ENCODE measurements around the gene SLC23A3.
"Not testable (repeated sequence)": the region's sequence is repeated elsewhere in the genome, so short reads cannot be mapped to it uniquely, and the experiment has no call there.

SLC23A3 gene

GRCh38 chr2:219205165-219205538, 35.3 kb upstream of the SLC23A3 start:
- in situ Hi-C loops (cut with MboI; ENCODE audit: low sequenced_read_pairs): no loop called here

DNA sequence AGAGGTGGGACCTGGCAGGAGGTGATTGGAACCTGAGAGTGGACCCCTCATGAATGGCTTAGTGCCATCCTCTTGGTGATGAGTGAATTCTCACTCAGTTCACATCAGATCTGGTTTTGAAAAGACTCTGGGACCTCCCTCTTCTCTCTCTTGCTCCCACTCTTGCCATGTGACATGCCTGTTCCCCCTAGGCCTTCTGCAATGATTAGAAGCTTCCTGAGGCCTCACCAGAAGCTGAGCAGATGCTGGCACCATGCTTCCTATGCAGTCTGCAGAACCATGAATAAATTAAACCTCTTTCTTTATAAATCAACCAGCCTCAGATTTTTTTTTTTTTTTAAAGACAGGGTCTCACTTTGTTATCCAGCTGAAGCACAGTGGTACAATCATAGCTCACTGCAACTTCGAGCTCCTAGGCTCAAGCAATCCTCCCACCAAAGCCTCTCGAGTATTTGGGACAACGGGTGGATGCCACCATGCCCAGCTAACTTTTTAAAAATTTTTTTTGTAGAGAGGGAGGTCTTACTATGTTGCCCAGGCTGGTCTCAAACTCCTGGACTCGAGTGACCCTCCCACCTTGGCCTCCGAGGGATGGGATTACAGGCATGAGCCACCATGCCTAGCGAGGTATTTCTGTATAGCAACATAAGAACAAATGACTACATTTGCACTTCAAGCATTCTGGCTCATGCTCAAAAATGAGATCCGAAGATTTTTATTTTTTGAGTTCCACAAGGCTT, 34.8 kb upstream of the SLC23A3 start:
- in situ Hi-C loops (cut with MboI; ENCODE audit: low sequenced_read_pairs): no loop called here

DNA sequence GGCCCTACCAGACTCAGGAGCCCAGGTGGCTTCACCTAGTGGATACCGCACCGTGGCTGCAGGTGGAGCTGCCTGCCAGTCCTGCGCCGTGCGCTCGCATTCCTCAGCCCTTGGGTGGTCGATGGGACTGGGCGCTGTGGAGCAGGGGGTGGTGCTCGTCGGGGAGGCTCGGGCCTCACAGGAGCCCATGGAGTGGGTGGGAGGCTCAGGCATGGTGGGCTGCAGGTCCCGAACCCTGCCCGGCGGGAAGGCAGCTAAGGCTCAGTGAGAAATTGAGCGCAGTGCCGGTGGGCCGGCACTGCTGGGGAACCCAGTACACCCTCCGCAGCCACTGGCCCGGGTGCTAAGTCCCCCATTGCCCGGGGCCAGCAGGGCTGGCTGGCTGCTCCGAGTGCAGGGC, 31.5 kb upstream of the SLC23A3 start:
- in situ Hi-C loops (cut with MboI; ENCODE audit: low sequenced_read_pairs): not testable (repeated sequence)

- in situ Hi-C loops (cut with MboI; ENCODE audit: low sequenced_read_pairs): not testable (repeated sequence)
Measured at GRCh38 chr2:219200502-219201326, 30.9 kb upstream of the SLC23A3 start.

- in situ Hi-C loops (cut with MboI; ENCODE audit: low sequenced_read_pairs): no loop called here
Measured at GRCh38 chr2:219199470-219200211, 29.8 kb upstream of the SLC23A3 start.

- in situ Hi-C loops (cut with MboI; ENCODE audit: low sequenced_read_pairs): no loop called here
Measured at GRCh38 chr2:219198974-219199373, 29.1 kb upstream of the SLC23A3 start.

GRCh38 chr2:219197388-219197787, 27.6 kb upstream of the SLC23A3 start:
- in situ Hi-C loops (cut with MboI; ENCODE audit: low sequenced_read_pairs): no loop called here

GRCh38 chr2:219186754-219187456, 17.1 kb upstream of the SLC23A3 start:
- in situ Hi-C loops (cut with MboI; ENCODE audit: low sequenced_read_pairs): no loop called here

DNA sequence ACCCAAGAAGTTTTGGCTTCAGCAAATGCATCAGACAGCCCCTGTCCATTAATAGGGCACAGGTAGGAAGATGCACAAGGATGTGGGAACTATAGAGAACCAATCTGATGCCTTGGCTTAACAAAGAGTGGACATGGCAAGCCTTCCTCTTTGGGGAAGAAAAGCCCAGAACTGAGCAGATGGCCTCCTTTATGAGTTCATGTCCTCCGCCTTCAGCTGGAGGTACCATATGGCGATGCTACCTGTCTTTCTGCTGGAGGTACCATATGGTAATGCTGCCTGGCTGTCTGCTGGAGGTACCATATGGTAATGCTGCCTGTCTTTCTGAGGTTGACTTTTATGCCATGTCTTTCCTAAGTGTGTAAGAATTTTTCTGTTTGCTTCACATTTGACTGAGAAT, 14.3 kb upstream of the SLC23A3 start:
- in situ Hi-C loops (cut with MboI; ENCODE audit: low sequenced_read_pairs): no loop called here

- in situ Hi-C loops (cut with MboI; ENCODE audit: low sequenced_read_pairs): no loop called here
Measured at GRCh38 chr2:219183151-219183772, 13.4 kb upstream of the SLC23A3 start.

GRCh38 chr2:219182331-219183150, 12.7 kb upstream of the SLC23A3 start:
- in situ Hi-C loops (cut with MboI; ENCODE audit: low sequenced_read_pairs): no loop called here

GRCh38 chr2:219181531-219181930, 11.7 kb upstream of the SLC23A3 start:
- in situ Hi-C loops (cut with MboI; ENCODE audit: low sequenced_read_pairs): no loop called here

DNA sequence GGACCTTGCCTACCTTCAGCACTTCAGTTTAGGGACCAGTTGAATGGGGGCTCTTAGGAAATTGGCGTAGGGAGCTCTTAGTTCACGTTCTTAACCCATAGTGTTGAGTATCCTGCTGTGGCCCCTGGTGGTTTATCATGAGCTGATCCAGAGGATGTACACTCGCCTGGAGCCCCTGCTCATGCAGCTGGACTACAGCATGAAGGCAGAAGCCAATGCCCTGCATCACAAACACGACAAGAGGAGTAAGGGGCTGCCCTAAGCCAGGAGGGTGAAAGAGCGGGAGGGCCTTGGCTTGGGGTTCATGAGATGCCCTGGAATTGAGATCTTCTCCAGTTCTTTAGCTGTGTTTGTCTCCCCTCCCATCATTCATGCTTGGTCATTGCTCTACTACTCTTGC, 11.1 kb upstream of the SLC23A3 start:
- in situ Hi-C loops (cut with MboI; ENCODE audit: low sequenced_read_pairs): no loop called here

GRCh38 chr2:219179601-219180465, 10.0 kb upstream of the SLC23A3 start:
- in situ Hi-C loops (cut with MboI; ENCODE audit: low sequenced_read_pairs): no loop called here

GRCh38 chr2:219178377-219179175, 8.7 kb upstream of the SLC23A3 start:
- in situ Hi-C loops (cut with MboI; ENCODE audit: low sequenced_read_pairs): no loop called here

GRCh38 chr2:219177552-219178376, 7.9 kb upstream of the SLC23A3 start, which contains the start of gene RETREG2:
Gene RETREG2 (plus strand): TSS chr2:219178275. CDS start chr2:219178353, 78 bp downstream.
- in situ Hi-C loops (cut with MboI; ENCODE audit: low sequenced_read_pairs): no loop called here

Measured in HL-60/S4 treated with phorbol 12-myristate 13-acetate at 8.2 ng/mL for 4 days and 3 days (cell line).